ENCODE results near the gene FAM181A. TPM values are rescaled to one million over a fixed set of nuclear protein-coding genes. Genes with fewer than 3 reads are reported as not detected.

FAM181A gene
- total RNA-seq, 3 donors from 2014 or later: not detected

DNA sequence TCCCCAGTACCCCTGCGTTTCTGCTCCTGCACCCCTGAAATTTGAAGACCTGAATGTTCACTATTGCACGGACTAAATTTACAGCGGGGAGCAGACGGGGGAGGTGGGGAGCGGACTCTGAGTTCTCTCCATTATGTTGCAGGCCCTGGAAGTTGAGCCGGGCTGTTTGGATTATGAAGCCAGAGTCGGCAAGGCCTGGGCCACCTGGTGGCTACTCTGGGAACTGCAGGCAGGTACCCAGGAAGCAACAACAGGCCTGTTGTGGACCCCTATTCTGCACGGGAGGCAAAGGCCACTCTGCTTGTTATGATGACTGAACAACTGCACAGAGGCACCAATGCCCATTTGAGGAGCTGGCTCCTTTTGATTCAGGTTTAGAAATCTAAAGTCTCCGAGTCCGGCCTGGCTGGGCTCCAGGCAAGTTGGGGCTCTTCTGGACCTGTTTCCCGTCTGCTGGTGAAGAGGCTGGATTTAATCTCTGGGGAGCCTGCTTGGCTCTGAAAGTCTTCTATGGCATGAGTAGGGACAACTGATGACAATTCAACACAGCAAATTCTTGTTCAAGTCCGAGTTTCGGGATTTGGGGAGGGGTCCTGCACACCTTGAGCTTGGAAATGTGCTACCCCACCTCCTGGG lies 34.1 kb upstream of the FAM181A start:
- H3K4me1 ChIP-seq (ENCODE audit: low read depth): no peaks in the 10 kb centered on the region
- no peaks in the 10 kb centered on the region for H3K36me3 ChIP-seq (ENCODE audit: low read depth)
- intact Hi-C loops (cut with DNase I, micrococcal nuclease): loop anchor here in 1 of 2 donors (10.0 kb wide), 1 partner anchor 238 kb away; no protein-coding TSS in a partner anchor
- DNase-seq: peak; percentile 59 to 84 (median 79)
- TF ChIP-seq, protein P1, sequence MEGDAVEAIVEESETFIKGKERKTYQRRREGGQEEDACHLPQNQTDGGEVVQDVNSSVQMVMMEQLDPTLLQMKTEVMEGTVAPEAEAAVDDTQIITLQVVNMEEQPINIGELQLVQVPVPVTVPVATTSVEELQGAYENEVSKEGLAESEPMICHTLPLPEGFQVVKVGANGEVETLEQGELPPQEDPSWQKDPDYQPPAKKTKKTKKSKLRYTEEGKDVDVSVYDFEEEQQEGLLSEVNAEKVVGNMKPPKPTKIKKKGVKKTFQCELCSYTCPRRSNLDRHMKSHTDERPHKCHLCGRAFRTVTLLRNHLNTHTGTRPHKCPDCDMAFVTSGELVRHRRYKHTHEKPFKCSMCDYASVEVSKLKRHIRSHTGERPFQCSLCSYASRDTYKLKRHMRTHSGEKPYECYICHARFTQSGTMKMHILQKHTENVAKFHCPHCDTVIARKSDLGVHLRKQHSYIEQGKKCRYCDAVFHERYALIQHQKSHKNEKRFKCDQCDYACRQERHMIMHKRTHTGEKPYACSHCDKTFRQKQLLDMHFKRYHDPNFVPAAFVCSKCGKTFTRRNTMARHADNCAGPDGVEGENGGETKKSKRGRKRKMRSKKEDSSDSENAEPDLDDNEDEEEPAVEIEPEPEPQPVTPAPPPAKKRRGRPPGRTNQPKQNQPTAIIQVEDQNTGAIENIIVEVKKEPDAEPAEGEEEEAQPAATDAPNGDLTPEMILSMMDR (IDR thresholded peaks at IDR 0.05): peak; percentile 99
- no peaks in the 10 kb centered on the region for H3K9me3 ChIP-seq
- H3K4me3 ChIP-seq: no peak overlapping the region
- ATAC-seq: peak; percentile 72

DNA sequence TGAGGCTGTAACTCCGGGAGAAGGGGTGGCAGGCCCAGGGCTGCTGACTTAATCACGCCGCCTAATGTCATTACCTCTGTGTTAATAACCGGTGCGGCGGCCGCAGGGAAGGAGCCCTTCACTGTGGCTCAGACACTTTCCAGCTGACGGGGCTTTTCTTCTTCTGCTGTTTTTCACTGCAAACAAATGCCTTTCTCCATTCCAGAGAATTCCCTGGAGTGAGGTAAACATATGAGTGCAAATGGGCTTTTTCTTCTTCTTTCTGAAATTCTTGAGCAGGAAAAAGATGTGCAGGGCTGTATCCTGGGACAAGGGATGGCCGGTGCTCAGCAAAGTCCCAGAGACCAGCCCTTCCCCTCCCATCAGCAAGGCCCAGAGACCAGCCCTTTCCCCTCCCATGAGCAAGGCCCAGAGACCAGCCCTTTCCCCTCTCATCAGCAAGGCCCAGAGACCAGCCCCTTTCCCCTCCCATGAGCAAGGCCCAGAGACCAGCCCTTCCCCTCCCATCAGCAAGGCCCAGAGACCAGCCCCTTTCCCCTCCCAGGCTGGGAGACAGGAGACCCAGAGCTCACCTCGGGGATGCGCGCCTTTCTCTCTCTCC lies 33.4 kb upstream of the FAM181A start:
- H3K36me3 ChIP-seq (ENCODE audit: low read depth): no peaks in the 10 kb centered on the region
- no peak overlapping the region for H3K4me3 ChIP-seq
- no peak for DNase-seq
- TF ChIP-seq, protein P1 (IDR thresholded peaks at IDR 0.05): no peak
- H3K4me1 ChIP-seq (ENCODE audit: low read depth): no peaks in the 10 kb centered on the region
- ATAC-seq: no peak
- intact Hi-C loops (cut with DNase I, micrococcal nuclease): loop anchor here in 1 of 2 donors (10.0 kb wide), 1 partner anchor 239 kb away; no protein-coding TSS in a partner anchor
- H3K9me3 ChIP-seq: no peaks in the 10 kb centered on the region

DNA sequence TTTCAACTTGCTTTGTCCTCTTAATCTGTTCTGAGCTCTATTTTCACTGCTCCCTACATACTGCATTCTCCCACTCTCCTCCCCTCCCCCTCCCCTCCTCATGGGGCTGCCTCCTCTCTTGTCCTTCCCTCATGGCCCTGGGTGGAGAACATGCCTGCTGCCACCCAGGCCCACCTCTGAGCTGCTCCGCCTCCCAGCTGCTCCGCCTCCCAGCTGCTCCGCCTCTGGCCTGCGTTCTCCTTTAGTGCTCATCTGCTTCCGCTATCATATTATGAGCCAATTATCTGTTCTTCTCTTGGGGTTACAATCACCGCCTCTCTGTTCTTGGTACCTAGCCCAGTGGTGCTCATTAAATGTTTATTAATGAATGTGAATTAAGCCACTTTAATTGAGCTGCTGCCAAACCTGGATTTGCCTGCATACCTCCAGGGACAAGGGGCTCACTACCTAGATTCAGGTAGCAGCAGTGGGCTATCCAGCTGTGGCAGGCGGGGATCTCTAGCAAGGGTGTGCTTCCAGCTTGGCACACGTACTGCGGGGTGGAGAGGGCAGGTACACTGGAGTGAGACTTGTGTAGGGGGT lies 32.0 kb upstream of the FAM181A start:
- Histone ChIP-seq H3K4me1 (ENCODE audit: low read depth) (no peaks in the 10 kb centered on the region), H3K36me3 (ENCODE audit: low read depth) (no peaks in the 10 kb centered on the region), H3K4me3 (no peak overlapping the region), H3K9me3 (no peaks in the 10 kb centered on the region)
- no peak for DNase-seq
- TF ChIP-seq, protein P1 (IDR thresholded peaks at IDR 0.05): no peak
- no peak for ATAC-seq
- intact Hi-C loops (cut with DNase I, micrococcal nuclease): loop anchor here in 1 of 2 donors (10.0 kb wide), 1 partner anchor 240 kb away; no protein-coding TSS in a partner anchor

- Histone ChIP-seq H3K4me3 (no peak overlapping the region), H3K4me1 (ENCODE audit: low read depth) (no peaks in the 10 kb centered on the region), H3K9me3 (no peaks in the 10 kb centered on the region), H3K36me3 (ENCODE audit: low read depth) (no peaks in the 10 kb centered on the region)
- TF ChIP-seq, protein P1 (IDR thresholded peaks at IDR 0.05): no peak
- ATAC-seq (no peak), DNase-seq (no peak)
- intact Hi-C loops (cut with DNase I, micrococcal nuclease): loop anchor here in 1 of 2 donors (10.0 kb wide), 1 partner anchor 243 kb away; no protein-coding TSS in a partner anchor
These were observed 29.7 kb upstream of the FAM181A start for GRCh38 chr14:93897476-93897845.

DNA sequence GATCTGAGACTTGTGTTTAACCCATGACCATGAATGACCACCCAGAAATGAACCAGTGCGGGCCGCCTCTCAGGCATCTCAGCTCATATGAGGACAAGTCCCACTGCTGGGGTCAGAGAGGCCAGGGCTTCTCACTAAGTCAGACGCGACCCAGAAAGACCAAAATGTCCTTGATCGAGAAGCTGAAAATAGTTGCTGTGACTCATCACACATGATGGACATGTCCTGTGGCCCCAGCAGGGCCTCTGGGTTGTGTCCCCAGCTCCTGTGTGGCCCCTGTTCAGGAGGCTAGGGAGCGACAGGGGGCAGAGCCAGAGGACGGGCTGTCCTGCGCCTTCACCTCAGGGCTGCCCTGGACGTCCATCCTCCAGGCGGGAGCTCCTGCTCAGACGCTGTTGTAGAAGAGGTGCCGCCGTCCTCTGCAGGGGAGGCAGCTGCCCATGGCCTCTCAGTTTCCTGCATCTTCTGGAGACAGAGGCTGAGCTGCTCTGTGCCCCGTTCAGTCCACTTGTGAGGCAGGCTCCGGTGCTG lies 29.0 kb upstream of the FAM181A start:
- intact Hi-C loops (cut with DNase I, micrococcal nuclease): loop anchor here in 1 of 2 donors (10.0 kb wide), 1 partner anchor 243 kb away; no protein-coding TSS in a partner anchor
- Histone ChIP-seq H3K4me1 (ENCODE audit: low read depth) (no peaks in the 10 kb centered on the region), H3K4me3 (no peak overlapping the region), H3K36me3 (ENCODE audit: low read depth) (no peaks in the 10 kb centered on the region), H3K9me3 (no peaks in the 10 kb centered on the region)
- ATAC-seq: no peak
- TF ChIP-seq, protein P1 (IDR thresholded peaks at IDR 0.05): no peak
- no peak for DNase-seq

Data from mucosa of descending colon (tissue), 3 donors.